Measurements from ENCODE around the gene ALKBH8. TPM values are rescaled to one million over a fixed set of nuclear protein-coding genes. Genes with fewer than 3 reads are reported as not detected.
"Not testable (repeated sequence)": the region's sequence is repeated elsewhere in the genome, so short reads cannot be mapped to it uniquely, and the experiment has no call there.

The ALKBH8 gene
- total RNA-seq, 1 donor from 2014 or later: 8.0 TPM

GRCh38 chr11:107472966-107473365, 92.6 kb downstream of the ALKBH8 start:
- H3K4me1 ChIP-seq: no peaks in the 10 kb centered on the region
- intact Hi-C loops (cut with DNase I): no loop called here
- H3K4me3 ChIP-seq: no peak overlapping the region
- DNase-seq (no peak), ATAC-seq (no peak)
- no peaks in the 10 kb centered on the region for H3K36me3 ChIP-seq
- peaks cover 8% of the 10 kb centered on the region for H3K27me3 ChIP-seq
- TF ChIP-seq, protein P1, sequence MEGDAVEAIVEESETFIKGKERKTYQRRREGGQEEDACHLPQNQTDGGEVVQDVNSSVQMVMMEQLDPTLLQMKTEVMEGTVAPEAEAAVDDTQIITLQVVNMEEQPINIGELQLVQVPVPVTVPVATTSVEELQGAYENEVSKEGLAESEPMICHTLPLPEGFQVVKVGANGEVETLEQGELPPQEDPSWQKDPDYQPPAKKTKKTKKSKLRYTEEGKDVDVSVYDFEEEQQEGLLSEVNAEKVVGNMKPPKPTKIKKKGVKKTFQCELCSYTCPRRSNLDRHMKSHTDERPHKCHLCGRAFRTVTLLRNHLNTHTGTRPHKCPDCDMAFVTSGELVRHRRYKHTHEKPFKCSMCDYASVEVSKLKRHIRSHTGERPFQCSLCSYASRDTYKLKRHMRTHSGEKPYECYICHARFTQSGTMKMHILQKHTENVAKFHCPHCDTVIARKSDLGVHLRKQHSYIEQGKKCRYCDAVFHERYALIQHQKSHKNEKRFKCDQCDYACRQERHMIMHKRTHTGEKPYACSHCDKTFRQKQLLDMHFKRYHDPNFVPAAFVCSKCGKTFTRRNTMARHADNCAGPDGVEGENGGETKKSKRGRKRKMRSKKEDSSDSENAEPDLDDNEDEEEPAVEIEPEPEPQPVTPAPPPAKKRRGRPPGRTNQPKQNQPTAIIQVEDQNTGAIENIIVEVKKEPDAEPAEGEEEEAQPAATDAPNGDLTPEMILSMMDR (IDR thresholded peaks at IDR 0.05): no peak
- H3K27ac ChIP-seq: no peak overlapping the region
- H3K9me3 ChIP-seq: no peaks in the 10 kb centered on the region

DNA sequence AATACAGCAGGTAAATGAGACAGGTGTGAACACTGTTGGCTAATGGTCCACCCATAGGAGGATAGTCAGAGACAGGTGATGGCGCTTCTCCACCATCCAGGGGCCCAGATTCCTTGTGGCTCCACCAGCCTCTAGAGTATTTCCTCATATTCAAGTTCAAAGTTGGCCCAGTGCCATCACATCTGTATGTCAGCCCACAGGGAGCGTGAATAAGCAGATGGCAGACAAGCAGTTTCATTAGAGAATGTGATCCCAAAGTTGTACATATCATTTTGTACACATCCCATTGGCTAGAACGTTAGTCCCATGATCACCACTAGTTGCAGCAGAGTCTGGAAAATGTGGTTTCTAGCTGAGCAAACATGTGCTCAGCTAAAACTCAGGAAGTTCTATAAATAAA, 96.9 kb downstream of the ALKBH8 start:
- Histone ChIP-seq H3K4me3 (no peak overlapping the region), H3K27me3 (peaks cover 15% of the 10 kb centered on the region), H3K27ac (no peak overlapping the region), H3K36me3 (no peaks in the 10 kb centered on the region), H3K9me3 (no peaks in the 10 kb centered on the region), H3K4me1 (no peaks in the 10 kb centered on the region)
- DNase-seq (no peak), ATAC-seq (no peak)
- intact Hi-C loops (cut with DNase I): no loop called here
- TF ChIP-seq, protein P1 (IDR thresholded peaks at IDR 0.05): no peak

DNA sequence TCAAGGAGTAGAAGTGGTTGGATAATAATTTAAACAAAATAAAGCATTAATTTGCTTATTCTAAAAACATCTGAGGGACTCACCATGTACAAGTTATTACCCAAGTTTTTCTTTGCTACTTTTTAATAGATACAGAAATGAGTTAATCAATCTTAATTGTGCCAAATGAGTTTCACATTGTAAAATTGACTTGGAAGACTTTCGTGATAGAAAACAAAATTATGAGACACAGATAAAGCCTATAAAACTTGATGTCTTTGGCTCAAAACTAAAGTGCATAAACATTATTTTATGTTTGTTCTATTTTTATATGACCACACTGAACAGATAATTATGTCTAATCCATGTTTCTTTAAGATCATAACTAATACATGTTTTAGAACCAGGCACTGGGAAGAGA, 97.8 kb downstream of the ALKBH8 start:
- H3K36me3 ChIP-seq: no peaks in the 10 kb centered on the region
- DNase-seq (no peak), ATAC-seq (no peak)
- no peaks in the 10 kb centered on the region for H3K4me1 ChIP-seq
- H3K27me3 ChIP-seq: peaks cover 15% of the 10 kb centered on the region
- no peak overlapping the region for H3K27ac ChIP-seq
- no peak overlapping the region for H3K4me3 ChIP-seq
- intact Hi-C loops (cut with DNase I): no loop called here
- TF ChIP-seq, protein P1 (IDR thresholded peaks at IDR 0.05): no peak
- no peaks in the 10 kb centered on the region for H3K9me3 ChIP-seq

GRCh38 chr11:107466275-107466866, 99.2 kb downstream of the ALKBH8 start:
- peaks cover 15% of the 10 kb centered on the region for H3K27me3 ChIP-seq
- H3K27ac ChIP-seq; intact Hi-C loops (cut with DNase I); H3K4me1 ChIP-seq; ATAC-seq; H3K4me3 ChIP-seq; H3K9me3 ChIP-seq; H3K36me3 ChIP-seq; DNase-seq: not testable (repeated sequence)

DNA sequence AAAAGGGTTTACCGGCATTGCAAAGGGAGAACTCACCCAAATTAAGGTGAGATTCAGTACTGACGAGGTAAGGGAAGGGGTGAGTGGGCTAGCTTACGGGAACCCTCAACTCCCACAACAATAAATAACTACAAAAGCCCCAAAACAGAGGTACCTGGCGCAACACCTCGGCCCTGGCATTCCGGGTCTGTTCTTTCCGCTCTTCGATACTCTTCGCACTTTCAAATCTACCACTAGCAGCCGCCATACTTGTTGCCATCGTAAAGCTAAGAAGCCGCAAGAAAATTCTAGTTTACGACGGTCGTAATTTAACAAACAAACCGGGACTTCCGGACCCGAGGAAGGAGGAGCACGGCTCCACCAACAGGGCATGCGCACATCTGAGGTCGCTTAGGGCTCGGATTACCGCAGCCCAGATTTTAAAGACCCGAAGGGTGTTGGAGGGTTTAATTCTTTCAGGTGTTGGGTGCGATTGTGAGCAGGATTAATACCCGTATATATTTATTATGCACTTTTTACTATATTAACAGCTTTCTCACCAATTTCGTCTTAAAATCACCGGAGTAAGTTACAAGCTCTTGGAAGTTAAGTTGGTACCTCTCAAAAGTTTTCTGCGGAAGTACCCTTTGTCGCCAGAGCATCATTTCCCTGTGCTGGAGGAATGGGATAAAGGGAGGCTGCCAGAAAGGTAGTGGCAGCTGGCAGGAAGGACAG, 107.8 kb downstream of the ALKBH8 start, which contains the start of gene CWF19L2:
TSS of gene CWF19L2 (minus strand) at position 268 of the 714 bp plus-strand sequence. CDS start at position 259, 9 bp downstream.
- TF ChIP-seq, protein P1 (IDR thresholded peaks at IDR 0.05): no peak
- peaks cover 23% of the 10 kb centered on the region for H3K36me3 ChIP-seq
- peak; percentile 94 for DNase-seq
- ATAC-seq: peak; percentile 100
- H3K9me3 ChIP-seq: no peaks in the 10 kb centered on the region
- H3K27ac ChIP-seq: peak within 1 kb of the TSS; percentile 76
- peak within 1 kb of the TSS; percentile 82 for H3K4me3 ChIP-seq
- H3K27me3 ChIP-seq: no peaks in the 10 kb centered on the region
- intact Hi-C loops (cut with DNase I): no loop called here
- peaks cover 14% of the 10 kb centered on the region for H3K4me1 ChIP-seq

DNA sequence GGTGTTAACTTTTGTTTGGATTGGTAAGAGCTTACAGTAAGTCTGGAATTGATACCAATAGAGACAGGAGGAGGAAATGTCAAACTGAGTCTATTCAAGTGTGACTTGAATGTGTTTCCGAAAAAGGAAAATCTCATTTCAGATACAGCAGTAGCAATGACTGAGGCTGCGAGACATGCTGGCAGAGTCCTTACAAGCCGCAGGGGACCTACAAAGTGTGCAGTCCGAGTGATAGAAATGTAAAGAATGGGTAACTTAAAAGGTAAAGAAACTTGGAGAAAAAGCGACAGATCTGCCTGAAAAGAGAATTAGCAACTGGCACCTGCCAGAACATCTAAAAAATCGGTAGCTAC, 108.4 kb downstream of the ALKBH8 start:
- TF ChIP-seq, protein P1 (IDR thresholded peaks at IDR 0.05): no peak
- Histone ChIP-seq H3K27ac (peak overlapping the region; percentile 76), H3K36me3 (peaks cover 28% of the 10 kb centered on the region), H3K4me1 (peaks cover 14% of the 10 kb centered on the region), H3K4me3 (peak overlapping the region; percentile 82), H3K9me3 (no peaks in the 10 kb centered on the region), H3K27me3 (no peaks in the 10 kb centered on the region)
- no peak for ATAC-seq
- intact Hi-C loops (cut with DNase I): no loop called here
- no peak for DNase-seq

All from upper lobe of right lung (tissue), 1 donor.